Islet precursor cell (in vitro differentiated cells): ENCODE measurements around the gene ELL2.
"Not testable (repeated sequence)": the region's sequence is repeated elsewhere in the genome, so short reads cannot be mapped to it uniquely, and the experiment has no call there.

Experiments
- DNase-seq: peaks from one replicate; pipeline ENCODE4 v3.0.0-alpha.2; 2018

ELL2 gene

DNA sequence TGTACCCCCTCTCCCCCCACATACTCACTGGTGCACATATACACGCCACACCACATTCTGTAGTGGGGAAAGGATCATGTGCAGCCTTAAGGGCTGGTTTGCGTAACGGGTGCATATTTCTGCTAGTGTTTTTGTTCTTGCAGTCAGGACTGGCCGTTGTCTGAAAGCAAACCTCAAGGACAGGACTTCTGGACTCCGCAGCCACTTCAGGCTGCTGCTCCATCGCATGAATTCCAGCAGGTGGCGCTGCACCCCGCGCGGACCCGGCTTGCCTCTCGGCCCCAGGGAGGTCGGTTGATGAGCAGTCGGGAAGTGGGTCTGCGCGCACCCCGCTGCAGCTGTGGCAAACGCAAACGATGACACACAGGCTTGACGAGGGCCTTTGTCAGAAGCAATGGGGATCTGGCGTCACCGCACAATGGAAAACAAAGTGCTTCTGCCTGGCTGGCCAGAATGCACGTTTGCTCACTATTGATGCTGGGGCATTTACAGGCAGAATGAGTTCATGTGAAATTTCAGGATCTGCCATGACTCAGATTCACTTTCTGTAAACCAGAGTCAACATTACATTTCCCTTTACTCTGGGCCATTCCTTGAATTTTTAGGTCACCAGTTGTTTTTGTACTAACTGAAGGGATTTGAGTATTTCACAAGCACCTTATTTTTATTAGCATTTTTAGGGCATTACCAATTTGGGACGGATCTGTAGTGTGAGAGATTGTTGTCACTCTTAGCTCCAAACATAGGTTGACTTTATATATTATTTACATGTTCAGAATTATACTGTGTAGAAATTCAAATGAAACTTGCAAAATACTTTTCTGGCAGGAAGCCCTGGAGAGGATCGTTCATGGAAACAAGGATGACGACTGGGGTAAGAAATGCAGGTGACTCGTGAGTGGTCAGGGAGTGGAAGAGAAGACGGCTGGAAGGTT is 102.7 kb downstream of the ELL2 start:
- DNase-seq = peak; percentile 99

DNA sequence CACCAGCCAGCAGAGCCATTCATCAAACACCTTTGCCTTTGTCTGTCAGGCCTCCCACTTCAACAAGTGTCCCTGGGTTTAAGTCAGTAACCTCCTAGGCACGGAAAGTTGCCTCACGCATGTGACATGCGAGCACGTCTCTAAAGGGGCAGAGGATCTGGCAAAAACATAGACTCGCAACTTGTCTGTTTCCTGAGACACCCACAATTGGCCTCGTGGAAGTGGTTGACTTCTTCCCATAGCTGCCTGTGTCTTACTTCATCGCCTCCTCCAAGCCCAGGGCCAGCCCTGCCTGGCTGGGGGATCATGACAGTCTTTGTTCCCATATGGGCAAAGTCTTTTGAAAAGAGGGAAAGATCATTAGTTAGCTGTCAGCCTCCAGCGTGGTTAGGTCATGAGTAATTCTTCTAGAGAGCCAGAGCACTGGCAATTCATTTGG is 103.6 kb downstream of the ELL2 start:
- peak; percentile 84 for DNase-seq

DNA sequence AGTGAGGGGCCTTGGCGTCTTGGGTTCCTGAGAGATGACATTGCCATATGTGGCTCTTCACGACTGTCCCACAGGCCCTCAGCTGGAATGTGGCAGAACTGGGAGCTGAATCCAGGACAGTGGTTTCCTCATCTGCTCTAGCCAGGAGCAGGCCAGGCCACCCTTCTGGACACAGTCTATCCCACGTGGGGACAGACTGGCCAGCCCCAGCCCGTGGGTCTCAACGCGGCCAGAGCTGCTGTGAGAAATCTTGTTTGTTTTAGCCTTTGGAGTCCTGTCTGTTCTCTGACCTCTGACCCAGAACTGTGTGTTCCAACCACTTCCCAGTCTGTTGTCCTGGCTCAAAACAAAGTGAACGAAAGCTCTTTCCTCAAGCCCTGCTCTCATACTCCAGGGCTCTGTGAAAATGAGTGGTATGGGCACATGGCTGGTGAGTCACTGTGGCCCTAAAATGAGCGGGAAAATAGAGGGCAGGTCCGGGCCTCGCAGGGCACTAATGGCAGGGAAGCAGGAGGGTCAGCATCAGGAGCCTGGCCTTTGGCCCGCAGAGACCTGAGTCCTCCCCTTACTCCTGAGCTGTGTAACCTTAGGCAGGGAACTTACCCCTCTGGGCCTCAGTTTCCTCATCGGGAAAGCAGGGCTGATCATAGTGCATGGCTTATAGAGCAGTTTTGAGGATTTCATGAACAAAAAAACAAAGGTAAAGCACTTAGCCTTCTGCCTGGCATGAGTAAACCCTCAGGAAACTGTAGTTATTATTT is 104.3 kb downstream of the ELL2 start:
- DNase-seq = peak; percentile 86

DNA sequence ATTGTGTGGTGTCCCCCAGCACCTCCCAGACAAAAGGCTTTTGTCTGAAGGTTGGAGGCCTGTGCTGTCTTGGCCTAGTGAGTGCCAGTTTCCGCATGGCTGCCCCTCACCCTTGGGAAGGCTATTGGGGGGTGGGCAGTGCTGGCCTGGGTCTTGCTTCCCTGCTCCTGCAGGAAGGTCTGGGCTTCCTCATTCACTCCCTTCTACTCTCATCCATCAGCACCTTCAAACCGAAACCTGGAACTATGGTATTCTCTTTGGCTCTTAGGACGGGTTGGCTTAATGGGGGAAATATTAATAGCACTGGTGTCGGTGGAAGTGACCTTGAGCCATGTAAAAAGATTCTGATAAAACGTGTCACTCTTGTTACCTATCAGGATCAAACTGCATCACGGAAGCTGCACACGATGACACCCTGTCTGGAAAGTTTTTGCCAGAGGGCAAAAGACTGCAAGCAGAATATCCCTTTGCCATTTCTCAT is 105.1 kb downstream of the ELL2 start:
- no peak for DNase-seq

DNA sequence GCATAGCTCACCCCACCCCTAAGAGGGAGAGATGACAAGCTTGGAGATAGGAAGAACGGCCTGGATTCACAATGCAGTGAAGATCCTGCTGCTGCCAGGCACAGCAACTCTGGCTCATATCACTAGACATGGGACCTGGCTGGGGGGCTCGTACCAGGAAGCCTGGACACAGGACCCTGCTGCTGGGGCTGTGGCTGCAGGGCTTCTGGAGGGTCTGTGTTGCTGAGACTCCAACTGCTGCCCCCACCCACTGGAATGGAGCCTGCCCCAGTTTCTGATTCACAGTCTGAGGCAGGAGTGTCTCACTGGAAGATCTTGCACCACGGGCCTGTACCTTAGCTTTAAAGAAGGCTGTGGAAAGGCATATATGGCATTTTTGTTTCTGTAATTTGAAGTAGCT is 108.2 kb downstream of the ELL2 start:
- no peak for DNase-seq

DNA sequence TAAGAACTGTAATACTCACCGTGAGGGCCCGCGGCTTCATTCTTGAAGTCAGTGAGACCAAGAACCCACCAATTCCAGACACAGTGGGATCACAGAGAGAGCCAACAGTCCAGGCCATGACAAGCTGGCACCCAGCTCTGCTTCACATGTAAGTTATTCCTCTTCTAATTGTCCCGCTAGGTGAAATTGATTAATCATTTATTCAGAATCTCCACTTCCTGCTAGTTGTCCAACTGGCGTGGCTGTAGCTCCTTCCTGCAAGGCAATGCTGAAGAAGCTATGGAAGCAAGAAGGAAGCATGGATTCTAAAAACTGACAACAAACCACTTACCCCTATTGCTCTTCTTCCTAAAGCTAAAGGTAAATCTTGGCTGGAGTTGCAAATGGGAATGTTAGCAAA is 109.1 kb downstream of the ELL2 start:
- DNase-seq = no peak

DNA sequence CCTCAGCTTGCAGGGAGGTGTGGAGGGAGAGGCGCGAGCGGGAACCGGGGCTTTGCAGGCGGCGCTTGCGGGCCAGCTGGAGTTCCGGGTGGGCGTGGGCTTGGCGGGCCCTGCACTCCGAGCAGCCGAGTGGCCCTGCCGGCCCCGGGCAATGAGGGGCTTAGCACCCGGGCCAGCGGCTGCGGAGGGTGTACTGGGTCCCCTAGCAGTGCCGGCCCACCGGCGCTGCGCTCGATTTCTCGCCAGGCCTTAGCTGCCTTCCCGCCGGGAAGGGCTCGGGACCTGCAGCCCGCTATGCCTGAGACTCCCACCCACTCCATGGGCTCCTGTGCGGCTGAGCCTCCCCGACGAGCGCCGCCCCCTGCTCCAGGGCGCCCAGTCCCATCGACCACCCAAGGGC is 110.5 kb downstream of the ELL2 start:
- not testable (repeated sequence) for DNase-seq

DNA sequence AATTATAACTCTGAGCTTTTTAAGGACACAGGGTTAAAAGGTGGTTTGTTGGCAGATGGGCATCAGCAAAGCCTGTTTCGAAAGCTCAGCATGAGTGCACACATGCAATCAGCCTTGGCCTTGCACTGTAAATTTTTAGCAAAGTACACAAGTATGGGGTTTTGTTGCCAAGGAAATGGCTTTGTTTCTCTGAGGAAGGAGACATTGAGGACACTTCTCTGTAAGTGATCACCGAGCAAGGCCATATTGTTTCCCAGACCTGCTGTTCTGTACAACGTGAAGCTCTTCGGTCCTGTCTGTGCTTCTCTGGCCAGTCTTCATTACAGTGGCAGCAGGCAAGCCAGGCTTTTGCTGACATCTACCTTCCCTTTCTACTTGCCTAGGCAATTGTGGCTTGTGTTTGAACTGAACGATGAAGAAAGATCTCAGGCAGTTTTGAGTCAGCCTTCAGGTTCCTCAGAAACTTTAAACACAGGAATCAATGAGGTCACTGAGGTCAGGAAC is 111.2 kb downstream of the ELL2 start:
- no peak for DNase-seq

DNA sequence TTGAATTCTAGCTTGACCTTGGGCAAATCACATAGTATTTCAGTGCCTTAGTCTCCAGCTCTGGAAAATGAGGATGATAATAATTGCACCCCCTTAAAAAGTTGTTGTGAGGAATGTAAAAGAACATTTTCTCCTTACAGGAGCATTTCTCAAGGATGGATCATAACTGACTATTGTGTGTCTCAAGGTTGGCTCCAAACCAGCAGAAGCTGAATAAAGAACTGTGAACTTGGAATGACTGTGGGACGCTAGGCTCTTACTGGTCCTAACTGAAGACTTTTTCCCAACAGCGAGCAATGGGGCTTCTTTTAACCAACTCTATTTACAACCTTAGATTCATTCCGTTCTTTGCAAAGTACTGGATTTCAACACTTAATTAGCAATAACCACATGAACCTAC is 113.0 kb downstream of the ELL2 start:
- no peak for DNase-seq

DNA sequence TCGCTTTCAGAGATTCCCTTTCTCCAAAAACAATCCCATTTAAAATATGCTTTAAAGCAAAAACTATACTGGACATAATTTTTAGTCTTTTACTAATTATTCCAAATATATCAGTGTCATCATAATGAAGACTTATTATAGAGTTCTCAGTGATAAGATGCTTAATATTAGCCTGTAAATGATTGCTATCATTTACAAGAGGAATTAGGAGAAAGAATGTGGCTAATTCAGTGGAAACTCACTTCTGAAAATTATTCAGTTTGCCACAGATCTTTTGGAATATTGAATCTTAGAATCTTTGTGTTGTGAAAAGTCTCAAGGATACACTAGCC is 114.4 kb downstream of the ELL2 start:
- no peak for DNase-seq

DNA sequence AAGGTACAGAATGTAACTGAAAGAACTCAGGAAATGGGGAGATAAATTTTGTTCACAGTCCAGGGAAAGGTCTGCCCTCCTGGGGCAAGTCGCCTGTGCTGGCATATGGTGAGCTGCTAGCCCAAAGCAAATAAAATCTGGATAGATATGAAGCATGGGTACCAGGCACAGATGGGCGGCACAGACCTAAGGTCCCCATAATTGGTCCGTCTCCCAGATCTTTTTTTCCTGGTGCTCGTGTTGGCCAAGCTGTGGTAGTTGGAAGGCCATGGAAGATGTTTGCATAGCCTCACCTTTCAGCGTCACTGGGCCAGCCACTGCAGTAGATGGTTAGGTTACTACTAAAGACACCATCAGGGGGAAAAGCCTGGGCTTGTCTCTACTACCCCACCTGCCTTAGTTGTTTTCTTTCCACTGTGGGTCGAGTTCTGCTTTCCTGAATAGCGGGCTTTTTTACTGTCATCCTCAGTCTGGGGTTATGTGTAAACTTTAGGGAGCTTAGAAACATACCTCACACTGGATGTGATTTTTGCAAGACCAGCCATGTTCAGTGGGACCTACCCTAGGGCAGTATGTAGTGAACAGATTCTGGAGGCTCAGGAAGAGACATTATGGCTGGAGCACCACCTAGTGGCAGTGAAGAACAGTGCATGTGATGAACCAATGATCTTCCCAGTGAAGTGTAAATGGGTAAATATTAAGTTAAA is 114.9 kb downstream of the ELL2 start:
- DNase-seq = peak; percentile 77

DNA sequence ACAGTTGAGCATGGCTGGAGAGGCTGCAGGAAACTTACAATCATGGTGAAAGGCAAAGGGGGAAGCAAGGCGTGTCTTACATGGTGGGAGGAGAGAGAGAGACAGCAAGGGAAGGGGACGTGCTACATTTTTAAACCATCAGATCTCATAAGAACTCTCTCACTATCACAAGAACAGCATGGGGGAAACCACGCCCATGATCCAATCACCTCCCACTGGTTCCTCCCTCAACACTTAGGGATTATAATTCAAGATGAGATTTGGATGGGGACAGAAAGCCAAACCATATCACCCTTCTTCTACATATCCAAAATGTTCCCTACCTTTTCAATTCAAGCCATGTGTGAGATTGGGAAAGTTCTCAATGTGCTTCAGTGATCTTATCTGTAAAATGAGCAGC is 116.3 kb downstream of the ELL2 start:
- DNase-seq = no peak

DNA sequence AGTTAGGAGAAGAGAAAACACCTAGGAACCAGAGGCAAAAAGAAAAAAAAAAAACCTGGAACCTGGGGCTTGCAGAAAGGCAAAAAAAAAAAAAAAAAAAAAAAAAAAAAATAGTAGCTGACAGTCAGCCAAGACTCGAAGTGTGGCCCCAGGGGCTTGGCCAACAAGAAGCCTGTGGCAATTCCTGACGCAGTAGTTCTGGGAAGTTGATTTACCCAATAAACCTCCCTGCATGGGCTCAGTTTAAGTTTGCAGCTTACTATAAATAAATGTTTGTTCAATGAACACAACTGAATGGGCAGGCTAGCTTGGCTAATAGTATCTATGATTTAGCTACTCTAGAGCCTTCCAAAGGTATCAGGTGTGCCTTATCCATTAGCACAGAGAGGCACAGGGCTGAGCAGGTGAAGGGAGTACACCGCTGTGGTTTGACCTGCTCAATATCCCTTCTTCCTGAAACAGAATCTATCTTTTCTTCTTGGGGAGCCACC is 117.9 kb downstream of the ELL2 start:
- no peak for DNase-seq

DNA sequence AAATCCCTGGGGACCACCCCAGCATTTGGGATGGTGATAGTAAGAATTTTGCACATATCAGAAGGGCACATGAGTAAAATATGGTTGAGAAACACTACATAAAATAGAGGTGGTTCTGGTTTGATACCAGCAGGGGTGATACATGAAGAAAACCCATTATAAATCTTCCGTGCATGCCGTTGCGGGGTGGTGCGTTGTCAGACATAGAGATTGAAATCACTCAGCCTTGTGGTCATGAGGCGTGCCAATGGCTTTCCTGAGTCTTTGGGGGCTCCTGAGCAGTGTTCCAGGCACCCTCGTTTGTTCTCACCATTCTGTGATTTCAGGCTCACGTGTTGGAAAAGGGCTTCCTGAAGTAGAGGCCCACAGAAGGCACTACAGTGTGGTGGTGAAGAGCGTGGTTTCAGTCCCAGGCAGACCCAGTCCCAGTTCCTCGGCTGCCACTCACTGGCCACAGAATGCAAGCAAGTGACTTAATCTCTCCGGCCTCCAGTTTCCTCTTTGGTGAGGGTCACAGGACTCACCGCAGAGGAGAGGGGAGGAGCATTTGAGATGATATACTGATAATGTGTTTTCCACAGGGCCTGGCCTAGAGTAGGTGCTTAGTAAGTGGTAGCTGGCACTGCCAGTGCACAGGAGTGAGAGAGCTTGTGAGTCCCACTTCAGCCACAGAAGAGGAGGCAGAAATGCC is 118.7 kb downstream of the ELL2 start:
- DNase-seq = peak; percentile 94

DNA sequence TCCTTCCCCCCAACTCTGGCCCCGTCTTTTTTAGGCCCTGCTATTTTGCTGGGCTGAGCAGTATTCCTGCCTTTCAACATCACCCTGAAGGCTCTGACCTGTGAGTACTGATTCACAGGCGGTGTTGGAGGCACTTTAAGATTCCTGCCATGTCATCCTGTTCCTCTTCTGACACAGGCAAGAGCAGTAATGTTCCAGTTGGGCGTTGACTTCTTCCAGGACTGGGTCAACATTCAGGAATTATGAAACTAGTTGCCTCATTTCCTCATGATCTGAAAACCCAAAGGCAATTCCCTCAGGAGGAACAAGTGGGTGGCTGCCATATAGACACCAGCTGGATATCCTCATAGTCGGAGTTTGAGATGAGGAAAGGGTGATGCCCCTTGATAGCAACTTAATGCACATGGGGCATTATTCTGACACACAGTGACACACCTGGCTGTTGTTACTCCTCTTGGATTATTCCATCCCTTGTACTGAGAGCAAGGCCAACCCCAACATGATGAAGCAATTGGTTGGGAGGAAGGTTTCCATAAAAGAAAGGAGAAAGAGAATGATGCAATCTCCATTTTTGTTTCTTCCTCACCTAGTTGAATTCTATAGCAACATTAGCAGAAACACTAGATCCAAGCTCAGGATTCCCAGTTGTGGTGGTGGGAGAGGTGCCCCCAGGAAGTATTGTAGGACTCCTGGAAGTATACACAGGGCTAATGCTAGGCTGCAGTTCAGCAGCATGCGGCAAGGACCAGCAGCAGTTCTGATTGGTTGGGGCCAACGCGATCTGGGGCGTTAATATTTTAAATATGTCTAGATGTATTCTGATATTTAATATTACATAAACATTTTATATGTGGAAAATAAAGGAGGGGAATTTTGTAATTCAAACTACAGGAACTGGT is 119.5 kb downstream of the ELL2 start:
- no peak for DNase-seq

DNA sequence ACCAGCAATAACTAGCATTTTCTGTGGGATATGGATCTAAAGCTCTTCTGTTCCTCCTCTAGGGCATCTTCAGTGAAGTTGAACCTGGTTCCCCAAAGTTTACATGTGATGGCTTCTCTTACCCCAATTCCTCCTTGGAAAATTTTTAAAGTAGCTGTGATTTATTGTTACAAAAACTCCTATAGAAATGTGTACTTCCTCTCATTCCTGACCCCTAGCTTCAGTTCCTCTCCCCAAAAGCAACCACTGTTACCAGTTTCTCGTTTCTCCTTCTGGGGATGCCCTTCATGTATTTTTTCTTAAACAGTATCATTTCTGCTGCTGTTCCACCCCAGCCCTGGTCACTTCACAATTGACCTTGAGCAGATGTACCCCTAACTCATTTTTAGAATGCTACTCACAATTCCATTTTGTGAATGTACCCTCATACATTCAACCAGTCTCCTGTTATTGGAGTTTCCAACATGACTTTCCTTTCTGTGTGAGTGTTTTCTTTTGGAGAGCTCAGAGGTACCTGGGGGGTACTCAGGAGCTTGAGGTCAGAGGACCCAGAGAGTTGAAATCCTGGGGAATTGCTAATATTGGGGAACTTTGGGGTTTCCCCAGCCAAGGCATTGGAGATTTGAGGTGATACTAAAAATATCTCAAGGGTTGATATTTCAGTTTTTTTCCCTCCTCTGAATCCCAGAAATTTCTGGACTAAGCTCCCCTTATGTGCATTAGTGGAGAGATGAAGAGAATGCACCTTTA is 120.5 kb downstream of the ELL2 start:
- no peak for DNase-seq

DNA sequence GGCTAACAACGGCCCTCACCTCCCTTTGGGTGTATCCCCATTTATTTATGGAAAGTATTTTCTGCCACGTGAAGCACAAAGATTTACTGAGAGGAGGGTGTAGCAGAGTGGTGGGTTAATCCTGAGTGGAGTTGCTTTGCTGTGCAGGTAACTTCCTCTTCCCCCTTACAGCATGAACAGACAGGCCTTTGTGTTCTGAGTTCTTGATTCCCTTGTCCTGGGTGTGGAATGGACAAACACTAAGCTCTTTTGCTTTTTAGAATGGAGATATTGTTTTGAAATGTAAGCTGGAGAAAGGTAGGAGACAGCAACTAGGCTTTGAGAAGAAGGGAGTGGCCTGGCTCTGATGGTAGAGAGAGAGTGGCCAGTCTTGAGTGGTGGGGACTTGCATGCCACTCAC is 122.0 kb downstream of the ELL2 start:
- DNase-seq = no peak

DNA sequence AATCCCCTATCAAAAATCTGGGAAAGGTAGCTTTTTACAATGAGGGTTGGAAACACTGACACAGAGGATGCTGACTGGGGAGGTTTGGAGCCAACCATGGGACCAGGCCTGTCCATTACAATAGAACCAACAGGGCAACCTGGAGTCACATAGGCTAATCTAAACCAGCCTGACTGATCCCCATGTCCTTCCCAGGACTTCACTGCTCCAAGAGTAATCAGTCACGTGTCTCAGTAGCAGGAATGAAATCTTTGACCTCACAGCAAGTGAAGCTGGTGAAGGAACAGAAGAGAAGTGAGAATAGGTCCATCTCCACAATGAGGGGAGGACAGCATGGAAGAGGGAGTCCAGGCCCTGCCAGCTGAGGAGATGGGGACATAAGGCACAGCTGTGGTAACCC is 123.1 kb downstream of the ELL2 start:
- no peak for DNase-seq

DNA sequence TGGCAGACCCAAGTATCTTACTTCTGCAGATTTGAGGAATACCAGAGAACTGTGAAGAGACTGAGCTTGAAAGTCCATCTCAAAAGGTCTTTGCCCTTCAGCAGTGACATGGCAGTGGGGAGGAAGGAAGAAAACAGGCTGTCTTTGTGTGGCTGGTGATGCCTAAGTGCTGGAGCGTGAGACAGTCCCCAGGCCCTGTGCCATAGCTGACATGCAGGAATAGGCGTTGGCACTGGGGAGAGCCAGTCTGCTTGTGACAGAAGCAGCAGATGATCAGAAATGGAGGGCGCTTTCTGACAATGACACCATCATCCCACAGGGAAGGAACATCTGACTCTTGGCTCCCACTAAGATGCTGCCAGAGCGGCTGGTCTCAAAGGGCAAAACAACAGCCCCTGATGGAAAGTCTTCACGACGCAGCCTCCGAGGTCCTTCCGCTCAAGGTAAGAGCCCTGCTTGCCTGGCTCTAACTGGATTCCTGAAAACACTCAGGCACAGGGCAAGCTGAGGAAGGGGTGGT is 123.6 kb downstream of the ELL2 start:
- DNase-seq = no peak

DNA sequence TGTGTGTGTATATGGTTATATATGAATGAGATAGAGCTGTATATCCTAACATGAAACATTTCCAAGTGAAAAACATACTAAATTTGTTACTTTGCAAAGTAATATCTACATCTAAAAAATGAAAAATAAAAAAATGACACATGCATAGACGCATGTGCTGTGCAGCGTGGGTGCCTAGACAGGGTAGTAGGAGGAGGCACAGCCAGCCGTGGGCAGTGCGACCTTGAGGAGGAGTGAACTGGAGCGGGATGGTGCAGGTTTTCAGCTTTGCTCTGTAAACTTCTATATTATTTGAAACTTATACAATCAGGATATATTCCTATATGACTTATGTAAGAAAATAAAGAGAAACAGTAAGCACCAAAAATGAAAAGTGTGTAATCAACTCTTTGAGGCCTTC is 124.2 kb downstream of the ELL2 start:
- DNase-seq = no peak
